ENCODE data around the gene TENM3. TPM values are rescaled to one million over a fixed set of nuclear protein-coding genes. Genes with fewer than 3 reads are reported as not detected.
"Not testable (repeated sequence)": the region's sequence is repeated elsewhere in the genome, so short reads cannot be mapped to it uniquely, and the experiment has no call there.

Gene TENM3
- total RNA-seq, 4 donors from 2014 or later, result 0.64 to 5.5 (median 2.1) TPM

- Histone ChIP-seq H3K27me3 (no peaks in the 10 kb centered on the region), H3K9me3 (no peaks in the 10 kb centered on the region), H3K27ac (no peak overlapping the region), H3K36me3 (no peaks in the 10 kb centered on the region), H3K4me1 (no peaks in the 10 kb centered on the region), H3K4me3 (no peak overlapping the region)
- intact Hi-C loops (cut with DNase I), result no loop called here
- no peak for DNase-seq
- TF ChIP-seq CTCF (IDR thresholded peaks at IDR 0.05) (no peak), POLR2A (IDR thresholded peaks at IDR 0.05) (no peak)
- 28 to 45% methylated on average over 3 to 5 of the region's 5 CpGs for WGBS, 2 donors
These were observed 11.7 kb upstream of the TENM3 start for GRCh38 chr4:182231496-182231895.

- H3K9me3 ChIP-seq, result no peaks in the 10 kb centered on the region
- no peak for DNase-seq
- H3K4me3 ChIP-seq, result no peak overlapping the region
- H3K4me1 ChIP-seq, result no peaks in the 10 kb centered on the region
- no peak overlapping the region for H3K27ac ChIP-seq
- no peak for TF ChIP-seq CTCF (IDR thresholded peaks at IDR 0.05)
- TF ChIP-seq POLR2A (IDR thresholded peaks at IDR 0.05), result no peak
- intact Hi-C loops (cut with DNase I), result no loop called here
- H3K27me3 ChIP-seq, result no peaks in the 10 kb centered on the region
- no peaks in the 10 kb centered on the region for H3K36me3 ChIP-seq
- 67 to 82% methylated on average over 12 of the region's 12 CpGs for WGBS, 2 donors
These were observed 9.7 kb upstream of the TENM3 start for GRCh38 chr4:182233310-182234090.

GRCh38 chr4:182235021-182235795, 8.0 kb upstream of the TENM3 start:
- no peak for DNase-seq

GRCh38 chr4:182236186-182236585, 7.0 kb upstream of the TENM3 start:
- Histone ChIP-seq H3K36me3 (no peaks in the 10 kb centered on the region), H3K27ac (no peak overlapping the region), H3K4me1 (no peaks in the 10 kb centered on the region), H3K27me3 (no peaks in the 10 kb centered on the region), H3K4me3 (no peak overlapping the region), H3K9me3 (no peaks in the 10 kb centered on the region)
- 73 to 76% methylated on average over 2 of the region's 2 CpGs for WGBS, 2 donors
- intact Hi-C loops (cut with DNase I), result no loop called here
- DNase-seq, result no peak
- TF ChIP-seq CTCF (IDR thresholded peaks at IDR 0.05) (no peak), POLR2A (IDR thresholded peaks at IDR 0.05) (no peak)

More at GRCh38 chr4:182235021-182235795, 8.0 kb upstream of the TENM3 start:
- Histone ChIP-seq H3K27ac (no peak overlapping the region), H3K36me3 (no peaks in the 10 kb centered on the region), H3K9me3 (no peaks in the 10 kb centered on the region), H3K27me3 (no peaks in the 10 kb centered on the region), H3K4me1 (no peaks in the 10 kb centered on the region), H3K4me3 (no peak overlapping the region)
- TF ChIP-seq POLR2A (IDR thresholded peaks at IDR 0.05), result no peak
- TF ChIP-seq CTCF (IDR thresholded peaks at IDR 0.05), result no peak
- intact Hi-C loops (cut with DNase I), result no loop called here
- WGBS, 2 donors, result 76 to 80% methylated on average over 7 to 10 of the region's 11 CpGs

- 91 to 94% methylated on average over 6 of the region's 6 CpGs for WGBS, 2 donors
- not testable (repeated sequence) for H3K4me1 ChIP-seq
These were observed 6.2 kb upstream of the TENM3 start for GRCh38 chr4:182237010-182237409.

More at GRCh38 chr4:182237010-182237409, 6.2 kb upstream of the TENM3 start:
- H3K4me3 ChIP-seq; DNase-seq; H3K36me3 ChIP-seq; H3K27ac ChIP-seq; H3K9me3 ChIP-seq; intact Hi-C loops (cut with DNase I); H3K27me3 ChIP-seq: not testable (repeated sequence)

Measured in esophagus squamous epithelium (tissue), 5 donors.